Endothelial cell of umbilical vein (primary cell): ENCODE measurements around the gene TIMD4. TPM values are rescaled to one million over a fixed set of nuclear protein-coding genes. Genes with fewer than 3 reads are reported as not detected.

Experiments
- BruUV-seq: library from RNA; stranded (reverse); fragments of 400-500 nt; replicated peaks from 2 replicates; lab custom pipeline; 2021; lab: Mats Ljungman, UMichigan
- CTCF ChIA-PET: fragments of 300-600, 350-600 bp; sonication (Branson Sonifier 250); formaldehyde crosslinking; loops from one replicate; lab custom pipeline; 2021; ENCODE audit warnings: antibody characterized with exemption, inconsistent platforms; lab: Charles Lee
- POLR2A ChIA-PET: fragments of 300-600, 350-600 bp; sonication (Branson Sonifier 250); formaldehyde crosslinking; loops from one replicate; lab custom pipeline; 2021; ENCODE audit warnings: antibody characterized with exemption, inconsistent platforms; lab: Charles Lee
- DNase-seq: peaks from one replicate; pipeline ENCODE4 v3.0.0-alpha.2; 2011; ENCODE audit warnings: low read depth, low spot score
- FAIRE-seq: peaks from 2 replicates; lab custom pipeline; 2011; peaks lifted over from hg19 to GRCh38; lab: Jason Lieb, UNC
- H2AFZ ChIP-seq: 2 replicates; pipeline ENCODE4 v1.6.0; 2012; ENCODE audit warnings: low read depth, low read length, control low read depth, inconsistent platforms
- H3K27ac ChIP-seq: 2 replicates; pipeline ENCODE4 v1.5.1; 2011; ENCODE audit warnings: low read depth, mild to moderate bottlenecking, control low read depth, low read length, moderate library complexity; ENCODE audit not compliant: insufficient read depth
- H3K27me3 ChIP-seq, 2 experiments: 2 replicates each; pipeline versions ENCODE4 v1.6.0 to v1.6.1; 2011; ENCODE audit warnings: low read length in 2 of 2, mixed read lengths in 1 of 2; ENCODE audit not compliant: control insufficient read depth in 2 of 2, insufficient read depth in 2 of 2
- H3K36me3 ChIP-seq, 2 experiments: 2 replicates in 1 of 2; 3 replicates in 1 of 2; pipeline ENCODE4 v1.5.1; 2011; ENCODE audit warnings: low read length in 2 of 2, mild to moderate bottlenecking in 1 of 2, moderate library complexity in 1 of 2; ENCODE audit not compliant: control insufficient read depth in 2 of 2, insufficient read depth in 2 of 2; ENCODE audit errors: extremely low read depth in 1 of 2
- H3K4me1 ChIP-seq: 3 replicates; pipeline ENCODE4 v1.5.1; 2011; ENCODE audit warnings: mild to moderate bottlenecking, low read length; ENCODE audit not compliant: control insufficient read depth, insufficient read depth; ENCODE audit errors: extremely low read depth
- H3K4me2 ChIP-seq: 2 replicates; pipeline ENCODE4 v1.6.1; 2011; ENCODE audit warnings: low read length, control low read depth, mixed read lengths; ENCODE audit not compliant: insufficient read depth
- H3K4me3 ChIP-seq, 3 experiments: fragments of 200-600 bp in 1 of 3; sonication (generic), shearing (Covaris generic) in 1 of 3; replicated peaks in 1 of 3; 2 replicates each; pipeline ENCODE4 v1.5.1; 2011 to 2016; ENCODE audit warnings: control low read depth in 3 of 3, low read length in 3 of 3, mild to moderate bottlenecking in 2 of 3, inconsistent platforms in 1 of 3, low read depth in 1 of 3, moderate library complexity in 1 of 3; ENCODE audit not compliant: insufficient read depth in 1 of 3
- H3K79me2 ChIP-seq: 2 replicates; pipeline ENCODE4 v1.6.0; 2012; ENCODE audit warnings: low read length, inconsistent platforms; ENCODE audit not compliant: control insufficient read depth, insufficient read depth
- H3K9ac ChIP-seq: replicated peaks from 2 replicates; pipeline ENCODE3; 2011; ENCODE audit warnings: low read length, control low read depth; ENCODE audit not compliant: insufficient read depth; ENCODE audit errors: extremely low read depth
- H3K9me1 ChIP-seq: replicated peaks from 3 replicates; pipeline ENCODE4 v1.6.0; 2011; ENCODE audit warnings: mild to moderate bottlenecking, low read length; ENCODE audit not compliant: control insufficient read depth, insufficient read depth; ENCODE audit errors: extremely low read depth
- H3K9me3 ChIP-seq: replicated peaks from 2 replicates; pipeline ENCODE4 v1.5.1; 2012; ENCODE audit warnings: low read length, inconsistent platforms; ENCODE audit not compliant: control insufficient read depth, insufficient read depth
- H4K20me1 ChIP-seq: replicated peaks from 2 replicates; pipeline ENCODE3; 2011; ENCODE audit warnings: mild to moderate bottlenecking, low read length; ENCODE audit not compliant: control insufficient read depth, insufficient read depth; ENCODE audit errors: extremely low read depth
- EZH2 ChIP-seq: IDR thresholded peaks from 2 replicates; pipeline ENCODE4 v1.6.1; 2012; ENCODE audit warnings: borderline replicate concordance, low read depth, mild to moderate bottlenecking, moderate library complexity, low read length, inconsistent platforms; ENCODE audit not compliant: severe bottlenecking
- FOS ChIP-seq: IDR thresholded peaks from 2 replicates; pipeline ENCODE4 v1.6.1; 2011; ENCODE audit warnings: mild to moderate bottlenecking, low read length, moderate library complexity, borderline replicate concordance; ENCODE audit not compliant: insufficient read depth
- GATA2 ChIP-seq: IDR thresholded peaks from 2 replicates; pipeline ENCODE4 v1.7.0; 2011; ENCODE audit warnings: low read depth, mild to moderate bottlenecking, moderate library complexity, mixed read lengths, low read length; ENCODE audit not compliant: insufficient read length, insufficient read depth
- JUN ChIP-seq: IDR thresholded peaks from 2 replicates; pipeline ENCODE4 v1.6.1; 2011; ENCODE audit warnings: borderline replicate concordance, low read depth; ENCODE audit not compliant: insufficient read length, insufficient read depth
- MYC ChIP-seq: IDR thresholded peaks from one replicate; pipeline ENCODE4 v1.6.1; 2011; ENCODE audit warnings: mild to moderate bottlenecking, low read depth, low read length
- POLR2A ChIP-seq: IDR thresholded peaks from 2 replicates; pipeline ENCODE4 v1.6.1; 2012; ENCODE audit warnings: low read depth, mild to moderate bottlenecking, control low read depth, low read length
- POLR2AphosphoS5 ChIP-seq: IDR thresholded peaks from 2 replicates; pipeline ENCODE4 v1.6.1; 2012; ENCODE audit warnings: low read depth, mild to moderate bottlenecking, control low read depth, low read length, moderate library complexity; ENCODE audit not compliant: insufficient read depth
- dilution Hi-C: fragments of 300-500 bp; cut with MboI; formaldehyde crosslinking; loops from one replicate; pipeline ENCODE4 v1.15.0; 2019; ENCODE audit warnings: low sequenced_read_pairs; ENCODE audit not compliant: extremely low pct_ligation_motif_present
- intact Hi-C: fragments of 100-400 bp; cut with micrococcal nuclease; formaldehyde crosslinking; loops from one replicate; pipeline ENCODE4 v1.10.0; 2022
- polyA plus RNA-seq, 4 experiments: library from polyadenylated mRNA; depleted of rRNA in 3 of 4; stranded (reverse) in 3 of 4; unstranded in 1 of 4; fragments of >200 nt; gene quantifications; 2 replicates each; pipeline versions ENCODE4 v1.2.1 to v1.2.3, GENCODE V29; 2011 to 2012; ENCODE audit warnings: missing spikeins in 1 of 4
- total RNA-seq: library from RNA; stranded (reverse); gene quantifications from 2 replicates; pipeline ENCODE4 v1.2.3, GENCODE V29; 2021
- TF ChIP-seq, protein P1 (sequence below), 2 donors: IDR thresholded peaks; 1 replicate in 1 of 2; 2 replicates in 1 of 2; pipeline ENCODE4 v1.5.1; 2011; ENCODE audit warnings: low read length in 2 of 2, mild to moderate bottlenecking in 2 of 2, moderate library complexity in 2 of 2, control low read depth in 1 of 2, inconsistent platforms in 1 of 2, low read depth in 1 of 2; ENCODE audit not compliant: insufficient read depth in 1 of 2; ENCODE audit errors: extremely low read depth in 1 of 2
- TF ChIP-seq, protein P2 (sequence below): IDR thresholded peaks from 2 replicates; pipeline ENCODE4 v1.6.1; 2011; ENCODE audit not compliant: insufficient read depth, insufficient read length

TIMD4 gene
- total and polyA plus RNA-seq, 2 donors (not counting 3 experiments of a cell fraction or from before 2014, with no cell fraction given), result not detected

DNA sequence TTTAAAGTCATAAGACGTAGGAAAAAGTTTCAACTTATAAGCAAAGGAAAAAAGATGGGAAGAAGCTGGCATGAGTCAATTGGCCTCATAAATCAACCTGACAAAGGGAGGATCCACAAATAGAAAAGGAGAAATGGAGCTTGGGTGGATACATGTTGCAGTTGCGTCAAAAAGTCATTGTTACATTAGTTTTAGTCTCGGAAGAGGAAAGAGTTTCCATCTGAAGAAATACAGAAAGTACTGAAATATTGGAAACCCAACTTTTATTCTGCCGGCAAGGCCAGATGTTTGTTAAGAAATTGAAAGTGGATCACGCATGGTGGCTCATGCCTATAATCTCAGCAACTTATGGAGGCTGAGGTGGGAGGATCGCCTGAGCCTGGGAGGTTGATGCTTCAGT lies 11.3 kb upstream of the TIMD4 start:
- TF ChIP-seq JUN (no peak), POLR2A (no peak), MYC (no peak), GATA2 (no peak), POLR2AphosphoS5 (no peak), EZH2 (no peak), FOS (no peak)
- TF ChIP-seq, protein P1, sequence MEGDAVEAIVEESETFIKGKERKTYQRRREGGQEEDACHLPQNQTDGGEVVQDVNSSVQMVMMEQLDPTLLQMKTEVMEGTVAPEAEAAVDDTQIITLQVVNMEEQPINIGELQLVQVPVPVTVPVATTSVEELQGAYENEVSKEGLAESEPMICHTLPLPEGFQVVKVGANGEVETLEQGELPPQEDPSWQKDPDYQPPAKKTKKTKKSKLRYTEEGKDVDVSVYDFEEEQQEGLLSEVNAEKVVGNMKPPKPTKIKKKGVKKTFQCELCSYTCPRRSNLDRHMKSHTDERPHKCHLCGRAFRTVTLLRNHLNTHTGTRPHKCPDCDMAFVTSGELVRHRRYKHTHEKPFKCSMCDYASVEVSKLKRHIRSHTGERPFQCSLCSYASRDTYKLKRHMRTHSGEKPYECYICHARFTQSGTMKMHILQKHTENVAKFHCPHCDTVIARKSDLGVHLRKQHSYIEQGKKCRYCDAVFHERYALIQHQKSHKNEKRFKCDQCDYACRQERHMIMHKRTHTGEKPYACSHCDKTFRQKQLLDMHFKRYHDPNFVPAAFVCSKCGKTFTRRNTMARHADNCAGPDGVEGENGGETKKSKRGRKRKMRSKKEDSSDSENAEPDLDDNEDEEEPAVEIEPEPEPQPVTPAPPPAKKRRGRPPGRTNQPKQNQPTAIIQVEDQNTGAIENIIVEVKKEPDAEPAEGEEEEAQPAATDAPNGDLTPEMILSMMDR (IDR thresholded peaks at IDR 0.05; ENCODE audit: extremely low read depth in 1 of 2, insufficient read depth in 1 of 2, low read depth in 1 of 2, low read length in 2 of 2), result no peak
- TF ChIP-seq, protein P2, sequence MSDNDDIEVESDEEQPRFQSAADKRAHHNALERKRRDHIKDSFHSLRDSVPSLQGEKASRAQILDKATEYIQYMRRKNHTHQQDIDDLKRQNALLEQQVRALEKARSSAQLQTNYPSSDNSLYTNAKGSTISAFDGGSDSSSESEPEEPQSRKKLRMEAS, result no peak
- Histone ChIP-seq H4K20me1 (no peaks in the 10 kb centered on the region), H3K79me2 (no peaks in the 10 kb centered on the region), H3K4me1 (no peaks in the 10 kb centered on the region), H3K9ac (no peak overlapping the region), H3K27ac (no peak overlapping the region), H3K4me3 (no peak overlapping the region), H3K36me3 (no peaks in the 10 kb centered on the region), H3K9me3 (peaks cover 2% of the 10 kb centered on the region), H3K4me2 (no peak overlapping the region), H3K9me1 (no peaks in the 10 kb centered on the region), H3K27me3 (no peaks in the 10 kb centered on the region), H2AFZ (no peak overlapping the region)
- dilution Hi-C loops (no loop called here), intact Hi-C loops (no loop called here)
- DNase-seq (no peak), FAIRE-seq (no peak)
- no TSS peak for BruUV-seq
- ChIA-PET CTCF (no interaction called here), POLR2A (no interaction called here)
